Measurements from ENCODE around the gene WNT6.
A peak's percentile ranks its signal among the peaks of the same experiment; 100 is the strongest.

WNT6 gene

DNA sequence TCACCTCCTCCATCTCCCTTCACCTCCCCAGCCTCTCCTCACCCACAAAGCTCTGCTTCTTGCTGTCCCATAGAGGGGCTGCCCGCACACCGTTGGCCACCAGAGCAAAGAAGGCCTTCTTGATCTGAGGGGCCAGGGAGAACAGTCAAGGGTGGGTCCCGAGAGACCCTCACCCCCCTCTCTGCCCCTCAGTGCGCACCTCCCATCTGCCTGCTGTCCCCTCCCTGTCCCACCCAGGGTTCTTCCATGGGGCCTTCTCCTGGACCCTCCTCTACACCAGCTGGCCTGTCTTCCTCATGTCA is 31.2 kb upstream of the WNT6 start:
- H3K4me3 ChIP-seq (ENCODE audit: low read depth, low read length) = no peak overlapping the region
- DNase-seq = no peak
- no peaks in the 10 kb centered on the region for H3K27me3 ChIP-seq
- TF ChIP-seq, protein P1, sequence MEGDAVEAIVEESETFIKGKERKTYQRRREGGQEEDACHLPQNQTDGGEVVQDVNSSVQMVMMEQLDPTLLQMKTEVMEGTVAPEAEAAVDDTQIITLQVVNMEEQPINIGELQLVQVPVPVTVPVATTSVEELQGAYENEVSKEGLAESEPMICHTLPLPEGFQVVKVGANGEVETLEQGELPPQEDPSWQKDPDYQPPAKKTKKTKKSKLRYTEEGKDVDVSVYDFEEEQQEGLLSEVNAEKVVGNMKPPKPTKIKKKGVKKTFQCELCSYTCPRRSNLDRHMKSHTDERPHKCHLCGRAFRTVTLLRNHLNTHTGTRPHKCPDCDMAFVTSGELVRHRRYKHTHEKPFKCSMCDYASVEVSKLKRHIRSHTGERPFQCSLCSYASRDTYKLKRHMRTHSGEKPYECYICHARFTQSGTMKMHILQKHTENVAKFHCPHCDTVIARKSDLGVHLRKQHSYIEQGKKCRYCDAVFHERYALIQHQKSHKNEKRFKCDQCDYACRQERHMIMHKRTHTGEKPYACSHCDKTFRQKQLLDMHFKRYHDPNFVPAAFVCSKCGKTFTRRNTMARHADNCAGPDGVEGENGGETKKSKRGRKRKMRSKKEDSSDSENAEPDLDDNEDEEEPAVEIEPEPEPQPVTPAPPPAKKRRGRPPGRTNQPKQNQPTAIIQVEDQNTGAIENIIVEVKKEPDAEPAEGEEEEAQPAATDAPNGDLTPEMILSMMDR (IDR thresholded peaks at IDR 0.05; ENCODE audit: low read depth, low read length) = no peak
- H3K36me3 ChIP-seq = no peaks in the 10 kb centered on the region
- peaks cover 5% of the 10 kb centered on the region for H3K4me1 ChIP-seq
- H3K9me3 ChIP-seq = no peaks in the 10 kb centered on the region

DNA sequence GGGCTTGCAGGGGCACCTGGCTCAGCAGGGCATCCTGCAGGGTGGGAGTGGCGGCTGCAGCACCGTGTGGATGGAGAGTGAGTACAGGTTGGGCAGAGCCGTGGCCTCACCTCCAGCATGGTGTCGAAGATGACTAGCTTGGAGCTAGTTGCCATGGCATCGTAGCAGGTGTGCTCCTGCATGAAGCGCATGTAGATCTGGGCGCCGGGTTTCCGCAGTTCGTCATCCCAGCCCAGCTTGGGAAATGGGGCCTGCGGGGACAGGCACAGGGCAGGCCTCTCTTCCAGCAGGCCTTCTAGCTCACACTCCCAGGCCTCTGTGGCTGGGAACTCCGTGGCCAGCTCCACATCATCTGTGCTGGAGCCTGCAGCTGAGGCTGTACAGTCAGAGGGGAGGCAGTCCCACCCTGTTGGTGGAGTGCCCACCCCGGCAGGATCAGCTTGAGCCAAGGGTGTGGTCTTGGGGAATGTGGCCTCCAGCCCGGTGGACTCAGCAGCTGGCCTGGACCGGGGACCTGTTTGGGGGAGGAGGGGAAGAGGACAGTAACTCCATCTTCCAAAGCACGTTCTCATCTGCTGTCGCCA is 29.6 kb upstream of the WNT6 start:
- Histone ChIP-seq H3K4me3 (ENCODE audit: low read depth, low read length) (no peak overlapping the region), H3K9me3 (no peaks in the 10 kb centered on the region), H3K36me3 (no peaks in the 10 kb centered on the region), H3K27me3 (no peaks in the 10 kb centered on the region), H3K4me1 (peaks cover 5% of the 10 kb centered on the region)
- TF ChIP-seq, protein P1 (IDR thresholded peaks at IDR 0.05; ENCODE audit: low read depth, low read length) = no peak
- no peak for DNase-seq

DNA sequence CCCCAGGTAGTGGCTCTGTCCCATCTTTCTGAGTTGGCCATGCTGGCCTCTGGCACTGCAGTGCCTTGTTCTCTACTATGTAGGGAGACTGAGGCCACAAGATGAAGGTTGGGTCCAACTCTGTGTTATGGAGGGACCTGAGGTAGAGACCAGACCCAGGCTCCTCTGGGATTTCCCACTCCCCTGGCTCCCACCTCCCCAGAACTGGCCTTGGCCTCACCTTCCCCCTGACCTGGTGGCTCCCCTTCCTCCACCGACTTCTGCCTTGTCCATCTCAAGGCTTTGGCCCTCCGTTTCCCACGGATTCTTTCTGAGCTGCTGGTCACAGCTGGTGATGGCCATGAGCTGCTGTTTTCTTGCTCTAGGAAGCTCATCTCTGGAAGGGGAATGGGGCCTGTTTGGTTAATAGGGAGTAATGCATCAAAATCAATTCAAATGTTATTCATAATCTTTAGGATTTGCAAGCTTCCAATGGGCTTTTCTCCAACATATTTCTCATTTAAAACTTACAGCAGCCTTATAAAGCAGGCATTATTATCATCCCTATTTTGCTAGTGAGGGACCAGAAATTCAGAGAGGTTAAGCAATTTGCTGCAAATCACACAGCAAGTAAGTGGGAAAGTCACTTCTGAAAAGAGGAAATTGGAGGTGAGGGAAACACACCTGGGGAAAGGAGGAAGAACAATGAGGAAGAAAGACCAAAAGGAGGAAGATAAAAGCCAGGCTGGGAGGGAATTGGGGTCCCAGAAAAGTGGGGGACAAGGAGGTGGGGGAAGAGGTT is 28.9 kb upstream of the WNT6 start:
- H3K4me1 ChIP-seq = peaks cover 5% of the 10 kb centered on the region
- H3K27me3 ChIP-seq = no peaks in the 10 kb centered on the region
- no peak for DNase-seq
- no peaks in the 10 kb centered on the region for H3K36me3 ChIP-seq
- H3K4me3 ChIP-seq (ENCODE audit: low read depth, low read length) = no peak overlapping the region
- TF ChIP-seq, protein P1 (IDR thresholded peaks at IDR 0.05; ENCODE audit: low read depth, low read length) = no peak
- H3K9me3 ChIP-seq = no peaks in the 10 kb centered on the region

DNA sequence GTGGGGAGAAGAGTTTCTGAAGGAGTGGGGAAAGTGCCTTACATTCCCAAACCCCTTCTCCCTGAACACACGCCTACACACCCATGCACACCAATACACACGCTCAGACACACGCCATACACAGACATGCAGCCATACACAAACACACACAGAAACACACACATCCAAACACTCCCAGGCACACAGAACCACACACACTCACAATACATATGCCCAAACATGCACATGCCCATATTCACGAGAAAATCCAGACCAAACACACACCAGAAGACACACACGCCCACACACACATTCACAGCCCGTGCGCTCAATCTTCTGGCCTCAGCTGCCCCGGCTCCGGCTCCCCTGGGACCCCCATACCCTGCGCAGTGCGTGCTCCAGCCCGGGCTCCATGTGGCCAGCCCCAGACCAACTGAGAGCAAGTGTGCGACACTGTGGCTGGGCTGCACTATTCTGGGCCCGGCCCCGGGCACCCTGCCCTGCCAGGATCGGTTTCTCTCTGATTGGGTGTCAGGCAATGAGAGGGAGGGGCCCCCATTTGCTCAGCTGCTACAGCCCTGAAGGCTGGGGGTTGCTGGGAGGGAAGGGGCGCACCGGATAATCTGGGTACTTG is 28.1 kb upstream of the WNT6 start, which contains the start of gene PRKAG3:
Gene PRKAG3, minus strand, starts transcription at position 426 of the 613 bp plus-strand sequence.
- H3K27me3 ChIP-seq = no peaks in the 10 kb centered on the region
- H3K4me3 ChIP-seq (ENCODE audit: low read depth, low read length) = no peak within 1 kb of the TSS
- no peaks in the 10 kb centered on the region for H3K36me3 ChIP-seq
- no peaks in the 10 kb centered on the region for H3K9me3 ChIP-seq
- peak; percentile 74 for DNase-seq
- TF ChIP-seq, protein P1 (IDR thresholded peaks at IDR 0.05; ENCODE audit: low read depth, low read length) = no peak
- peaks cover 5% of the 10 kb centered on the region for H3K4me1 ChIP-seq

DNA sequence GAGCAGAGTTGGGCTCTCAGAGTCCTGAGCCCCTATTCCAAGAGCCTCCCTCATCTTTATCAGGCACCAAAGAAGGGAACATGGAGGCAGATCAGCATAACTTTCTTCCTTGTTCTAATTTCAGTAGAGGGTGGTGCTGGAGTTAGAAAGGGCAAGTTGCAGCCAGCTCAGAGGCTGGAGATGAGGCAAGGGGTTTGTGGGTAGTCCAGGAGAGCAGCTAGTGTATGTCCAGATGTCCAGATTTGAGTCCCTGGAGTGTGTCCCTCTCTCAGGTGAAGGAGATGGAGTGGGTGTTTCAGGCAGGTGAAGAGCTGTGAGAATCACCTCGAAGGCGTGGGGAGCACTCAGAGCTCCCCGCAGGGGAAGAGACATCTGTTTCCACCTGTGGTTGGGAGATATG is 27.5 kb upstream of the WNT6 start:
- TF ChIP-seq, protein P1 (IDR thresholded peaks at IDR 0.05; ENCODE audit: low read depth, low read length) = no peak
- Histone ChIP-seq H3K36me3 (no peaks in the 10 kb centered on the region), H3K4me1 (peaks cover 5% of the 10 kb centered on the region), H3K4me3 (ENCODE audit: low read depth, low read length) (no peak overlapping the region), H3K9me3 (no peaks in the 10 kb centered on the region; the same call in 1 of the 2 replicates), H3K27me3 (no peaks in the 10 kb centered on the region; the same call in 1 of the 2 replicates)
- DNase-seq = no peak

DNA sequence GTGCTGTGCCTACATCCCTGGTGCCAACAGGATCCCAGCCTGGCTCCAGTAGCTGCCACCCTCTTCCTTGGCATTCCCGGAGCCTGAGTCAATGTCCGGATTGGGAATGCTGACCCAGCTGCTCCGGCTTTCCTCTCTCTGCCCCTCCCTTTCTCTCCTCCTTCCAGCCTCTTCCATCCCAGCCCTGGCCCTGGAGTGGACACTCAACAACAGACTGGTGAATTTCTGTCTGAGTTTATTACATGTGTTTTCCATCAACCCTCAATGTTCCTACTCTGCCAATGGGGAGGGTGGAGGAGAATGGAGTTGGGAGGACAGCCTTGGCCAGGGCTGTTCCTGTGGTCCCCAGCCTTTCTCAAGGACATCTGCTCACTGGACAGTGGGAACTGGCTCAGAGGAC is 27.1 kb upstream of the WNT6 start:
- H3K4me3 ChIP-seq (ENCODE audit: low read depth, low read length) = no peak overlapping the region
- TF ChIP-seq, protein P1 (IDR thresholded peaks at IDR 0.05; ENCODE audit: low read depth, low read length) = no peak
- no peaks in the 10 kb centered on the region for H3K36me3 ChIP-seq
- H3K9me3 ChIP-seq = no peaks in the 10 kb centered on the region; the same call in 1 of the 2 replicates
- H3K4me1 ChIP-seq = peaks cover 5% of the 10 kb centered on the region
- no peak for DNase-seq
- H3K27me3 ChIP-seq = no peaks in the 10 kb centered on the region; the same call in 1 of the 2 replicates

Data from BE2C (cell line).